ENCODE data around the gene ALDH9A1. TPM values are rescaled to one million over a fixed set of nuclear protein-coding genes. Genes with fewer than 3 reads are reported as not detected.
A peak's percentile ranks its signal among the peaks of the same experiment; 100 is the strongest.

The ALDH9A1 gene
- total and polyA plus RNA-seq, 8 donors = 0.87 to 101 (median 40.8) TPM

DNA sequence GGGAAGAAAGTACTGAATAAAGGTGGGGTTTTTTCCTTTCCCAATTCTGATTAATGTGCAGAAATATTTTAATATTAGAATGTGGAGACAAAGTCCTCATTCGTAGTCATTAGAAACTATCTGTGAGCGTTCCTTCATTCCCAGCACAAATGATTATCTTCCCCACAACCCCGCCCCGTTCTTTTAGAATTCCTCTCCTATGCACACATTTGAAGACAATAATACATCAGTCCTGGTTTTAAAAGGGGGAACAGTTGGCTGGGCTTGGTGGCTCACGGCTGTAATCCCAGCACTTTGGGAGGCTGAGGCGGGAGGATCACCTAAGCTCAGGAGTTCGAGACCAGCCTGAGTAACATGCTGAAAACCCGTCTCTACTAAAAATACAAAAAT is 876 bp downstream of the ALDH9A1 start:
- no peaks in the 10 kb centered on the region for H3K27me3 ChIP-seq
- H3K9me3 ChIP-seq = no peaks in the 10 kb centered on the region
- WGBS, 5 donors = 23 to 36% (median 33%) methylated on average over 8 of the region's 8 CpGs

DNA sequence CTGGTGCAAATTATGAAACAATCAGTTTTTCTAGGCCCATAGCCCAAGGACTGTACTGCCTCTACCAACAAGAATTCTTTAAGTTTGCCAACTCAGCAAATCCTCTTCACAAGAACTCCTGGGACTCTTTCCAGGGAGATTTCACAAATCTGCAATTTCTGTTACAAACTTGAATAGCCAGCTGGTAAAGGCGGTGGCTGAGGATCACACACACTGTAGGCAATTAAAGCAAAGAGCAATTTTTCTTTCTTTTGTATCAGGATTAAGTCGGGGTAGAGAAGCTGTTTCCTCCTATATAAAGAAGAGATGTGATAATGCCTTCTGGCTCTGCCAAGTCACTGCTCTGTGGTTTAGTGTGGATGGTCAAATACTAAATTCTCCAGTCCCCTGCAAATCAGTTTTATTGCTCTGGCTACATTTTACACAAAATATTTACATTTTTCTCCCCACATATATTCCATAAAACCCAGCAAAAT is 1.7 kb downstream of the ALDH9A1 start:
- 0 to 15% (median 5%) methylated on average over 2 of the region's 2 CpGs for WGBS, 5 donors
- intact Hi-C loops (cut with DNase I; ENCODE audit: low total_unique reads) = no loop called here
- peaks cover 19 to 36% (median 32%) of the 10 kb centered on the region in 4 donors for H3K4me1 ChIP-seq
- no peaks in the 10 kb centered on the region for H3K27me3 ChIP-seq
- peak in 1 of 2 donors; percentile 73 for DNase-seq
- TF ChIP-seq, protein P1, sequence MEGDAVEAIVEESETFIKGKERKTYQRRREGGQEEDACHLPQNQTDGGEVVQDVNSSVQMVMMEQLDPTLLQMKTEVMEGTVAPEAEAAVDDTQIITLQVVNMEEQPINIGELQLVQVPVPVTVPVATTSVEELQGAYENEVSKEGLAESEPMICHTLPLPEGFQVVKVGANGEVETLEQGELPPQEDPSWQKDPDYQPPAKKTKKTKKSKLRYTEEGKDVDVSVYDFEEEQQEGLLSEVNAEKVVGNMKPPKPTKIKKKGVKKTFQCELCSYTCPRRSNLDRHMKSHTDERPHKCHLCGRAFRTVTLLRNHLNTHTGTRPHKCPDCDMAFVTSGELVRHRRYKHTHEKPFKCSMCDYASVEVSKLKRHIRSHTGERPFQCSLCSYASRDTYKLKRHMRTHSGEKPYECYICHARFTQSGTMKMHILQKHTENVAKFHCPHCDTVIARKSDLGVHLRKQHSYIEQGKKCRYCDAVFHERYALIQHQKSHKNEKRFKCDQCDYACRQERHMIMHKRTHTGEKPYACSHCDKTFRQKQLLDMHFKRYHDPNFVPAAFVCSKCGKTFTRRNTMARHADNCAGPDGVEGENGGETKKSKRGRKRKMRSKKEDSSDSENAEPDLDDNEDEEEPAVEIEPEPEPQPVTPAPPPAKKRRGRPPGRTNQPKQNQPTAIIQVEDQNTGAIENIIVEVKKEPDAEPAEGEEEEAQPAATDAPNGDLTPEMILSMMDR (IDR thresholded peaks at IDR 0.05) = no peak
- TF ChIP-seq POLR2AphosphoS5 (IDR thresholded peaks at IDR 0.05) (peak in 2 of 3 donors; percentile 11 to 20), EP300 (IDR thresholded peaks at IDR 0.05) (no peak)
- peak overlapping the region in 3 of 4 donors; percentile 5 to 74 (median 55) for H3K4me3 ChIP-seq
- H3K9me3 ChIP-seq = no peaks in the 10 kb centered on the region
- peaks cover 0 to 9% (median 0%) of the 10 kb centered on the region in 4 donors for H3K36me3 ChIP-seq
- H3K27ac ChIP-seq = peak overlapping the region in 4 of 5 donors; percentile 49 to 95 (median 56)

More for the DNA sequence above, 876 bp downstream of the ALDH9A1 start:
- Histone ChIP-seq H3K4me1 (peaks cover 19 to 36% (median 32%) of the 10 kb centered on the region in 4 donors), H3K36me3 (peaks cover 0 to 9% (median 0%) of the 10 kb centered on the region in 4 donors), H3K27ac (peak overlapping the region; percentile 82 to 96 (median 93)), H3K4me3 (peak overlapping the region; percentile 55 to 74 (median 65))
- TF ChIP-seq POLR2AphosphoS5 (IDR thresholded peaks at IDR 0.05) (no peak), EP300 (IDR thresholded peaks at IDR 0.05) (no peak)
- TF ChIP-seq, protein P1 (IDR thresholded peaks at IDR 0.05) = no peak
- no peak for DNase-seq
- intact Hi-C loops (cut with DNase I; ENCODE audit: low total_unique reads) = no loop called here

DNA sequence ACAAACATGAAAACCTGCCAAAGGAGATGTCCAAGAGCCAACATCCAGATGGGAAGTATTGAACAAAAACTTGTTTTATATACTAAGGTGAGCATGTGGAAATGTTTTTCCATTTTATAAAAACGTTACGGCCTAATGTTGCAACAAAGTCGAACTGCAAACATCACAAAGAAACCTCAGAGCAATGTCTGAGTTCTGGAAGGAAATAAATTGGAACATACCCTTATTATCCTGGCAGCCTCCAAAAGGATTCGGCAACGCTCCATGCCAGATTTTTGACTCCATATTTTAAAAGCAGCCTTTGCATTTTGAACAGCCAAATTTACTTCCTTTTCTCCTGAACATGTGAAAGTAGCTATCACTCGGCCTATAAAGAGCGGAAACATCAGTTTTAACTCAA is 3.3 kb downstream of the ALDH9A1 start:
- 66 to 80% (median 77%) methylated on average over 7 of the region's 7 CpGs for WGBS, 5 donors
- no peaks in the 10 kb centered on the region for H3K9me3 ChIP-seq
- H3K4me3 ChIP-seq = no peak overlapping the region
- TF ChIP-seq, protein P1 (IDR thresholded peaks at IDR 0.05) = no peak
- no peak for TF ChIP-seq POLR2AphosphoS5 (IDR thresholded peaks at IDR 0.05)
- no peak for TF ChIP-seq EP300 (IDR thresholded peaks at IDR 0.05)
- TF ChIP-seq POLR2A (IDR thresholded peaks at IDR 0.05) = no peak
- H3K27me3 ChIP-seq = no peaks in the 10 kb centered on the region
- DNase-seq = no peak
- H3K4me1 ChIP-seq = peaks cover 19 to 36% (median 32%) of the 10 kb centered on the region in 4 donors
- no peak overlapping the region for H3K27ac ChIP-seq
- H3K36me3 ChIP-seq = peaks cover 0 to 19% (median 10%) of the 10 kb centered on the region in 4 donors
- intact Hi-C loops (cut with DNase I; ENCODE audit: low total_unique reads) = no loop called here

DNA sequence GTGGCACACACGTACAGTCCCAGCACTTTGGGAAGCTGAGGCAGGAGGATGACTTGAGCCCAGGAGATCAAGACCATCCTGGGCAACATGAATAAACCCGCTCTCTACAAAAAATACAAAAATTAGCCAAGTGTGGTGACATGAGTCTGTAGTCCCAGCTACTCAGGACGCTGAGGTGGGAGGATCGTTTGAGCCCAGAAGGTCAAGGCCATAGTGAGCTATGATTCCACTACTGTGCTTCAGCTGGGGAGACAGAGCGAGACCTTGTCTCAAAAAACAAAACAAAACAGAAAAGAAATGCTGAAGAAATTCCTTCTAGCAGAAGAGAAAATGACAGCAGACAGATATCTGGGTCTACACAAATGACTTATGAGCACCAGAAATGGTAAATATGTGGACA is 10.3 kb downstream of the ALDH9A1 start:
- TF ChIP-seq POLR2AphosphoS5 (IDR thresholded peaks at IDR 0.05) = no peak
- TF ChIP-seq, protein P1 (IDR thresholded peaks at IDR 0.05) = no peak
- no peak for TF ChIP-seq POLR2A (IDR thresholded peaks at IDR 0.05)
- no peak for TF ChIP-seq EP300 (IDR thresholded peaks at IDR 0.05)
- Histone ChIP-seq H3K4me3 (no peak overlapping the region), H3K36me3 (peaks cover 0 to 46% (median 17%) of the 10 kb centered on the region in 4 donors), H3K9me3 (no peaks in the 10 kb centered on the region), H3K27me3 (no peaks in the 10 kb centered on the region), H3K27ac (no peak overlapping the region), H3K4me1 (peaks cover 0 to 31% (median 19%) of the 10 kb centered on the region in 4 donors)
- intact Hi-C loops (cut with DNase I; ENCODE audit: low total_unique reads) = no loop called here
- no peak for DNase-seq
- WGBS, 5 donors = 95 to 99% (median 97%) methylated on average over 5 of the region's 5 CpGs

All from stomach (tissue), 9 donors.